M059J (cell line): ENCODE results near the gene WRNIP1. TPM values are rescaled to one million over a fixed set of nuclear protein-coding genes. Genes with fewer than 3 reads are reported as not detected.

ENCODE experiments used
- total RNA-seq: library from RNA; depleted of rRNA; stranded (reverse); fragments of >200 nt; shearing (Covaris generic); gene quantifications from 2 replicates; pipeline ENCODE4 v1.2.3, GENCODE V29; 2014; rRNA removed

WRNIP1 gene
- total RNA-seq, 1 experiment from 2014 or later = 103 TPM

Other genes starting within 250 kb of the WRNIP1 start
- gene MYLK4, start 14.5 kb upstream of the WRNIP1 start, total RNA-seq = 0.76 and 1.2 TPM in 2 replicates
- 1.5 and 3.9 TPM in 2 replicates for gene SERPINB1, start 76.5 kb downstream of the WRNIP1 start, total RNA-seq
- 4.1 and 6.8 TPM in 2 replicates for gene SERPINB9, start 137.9 kb downstream of the WRNIP1 start, total RNA-seq
- 177 and 209 TPM in 2 replicates for gene SERPINB6, start 206.2 kb downstream of the WRNIP1 start, total RNA-seq
- gene NQO2, start 234.5 kb downstream of the WRNIP1 start, total RNA-seq = 40.2 and 46.4 TPM in 2 replicates